GM12878 (cell line): Measurements from ENCODE around the gene ZNF493. TPM values are rescaled to one million over a fixed set of nuclear protein-coding genes. Genes with fewer than 3 reads are reported as not detected.

ENCODE experiments used
- ASH2L ChIP-seq: fragments of 300-600, 200-600 bp; sonication (generic); IDR thresholded peaks from 2 replicates; pipeline ENCODE4 v1.6.1; 2017; ENCODE audit warnings: low read depth, mild to moderate bottlenecking, borderline replicate concordance
- ATF7 ChIP-seq: fragments of 450-650 bp; IDR thresholded peaks from 2 replicates; pipeline ENCODE4 v1.6.1; 2016; ENCODE audit warnings: low read depth, mild to moderate bottlenecking
- GABPA ChIP-seq: IDR thresholded peaks from 2 replicates; pipeline ENCODE4 v1.6.1; 2014; ENCODE audit warnings: antibody characterized with exemption, low read depth, mild to moderate bottlenecking, inconsistent platforms
- MXI1 ChIP-seq: fragments of 150-350 bp; IDR thresholded peaks from 2 replicates; pipeline ENCODE4 v1.6.1; 2011; ENCODE audit warnings: low read depth, mild to moderate bottlenecking, inconsistent platforms, low read length, improper control_type of control experiment
- NFYA ChIP-seq: IDR thresholded peaks from 2 replicates; pipeline ENCODE4 v1.6.1; 2011; ENCODE audit warnings: low read depth, mild to moderate bottlenecking, low read length, improper control_type of control experiment, borderline replicate concordance
- PAX5 ChIP-seq: IDR thresholded peaks from 2 replicates; pipeline ENCODE4 v1.6.1; 2011; ENCODE audit warnings: low read depth, low read length, borderline replicate concordance
- POLR2AphosphoS2 ChIP-seq: IDR thresholded peaks from 2 replicates; pipeline ENCODE4 v1.6.1; 2011; ENCODE audit warnings: low read depth, mild to moderate bottlenecking, low read length, improper control_type of control experiment, moderate library complexity
- POLR2AphosphoS5 ChIP-seq: IDR thresholded peaks from 2 replicates; pipeline ENCODE4 v1.6.1; 2011; ENCODE audit warnings: mild to moderate bottlenecking, low read length, inconsistent platforms
- SIX5 ChIP-seq: IDR thresholded peaks from 2 replicates; pipeline ENCODE4 v1.6.1; 2011; ENCODE audit warnings: mild to moderate bottlenecking, low read depth, low read length, moderate library complexity; ENCODE audit not compliant: severe bottlenecking
- SREBF1 ChIP-seq: IDR thresholded peaks from 2 replicates; pipeline ENCODE4 v1.6.1; 2012; ENCODE audit warnings: mild to moderate bottlenecking, low read length
- STAT1 ChIP-seq: fragments of 450-650 bp; conservative IDR thresholded peaks from 2 replicates; pipeline ENCODE4 v1.6.1; 2014; ENCODE audit warnings: antibody characterized with exemption, mild to moderate bottlenecking
- SUZ12 ChIP-seq: fragments of 200-600 bp; sonication (generic); IDR thresholded peaks from one replicate; pipeline ENCODE4 v1.6.1; 2018; ENCODE audit warnings: antibody characterized with exemption, mild to moderate bottlenecking; ENCODE audit not compliant: unreplicated experiment
- WRNIP1 ChIP-seq: IDR thresholded peaks from 2 replicates; pipeline ENCODE4 v1.6.1; 2011; ENCODE audit warnings: low read depth, low read length, improper control_type of control experiment, borderline replicate concordance
- polyA plus RNA-seq, 11 experiments: library from polyadenylated mRNA; depleted of rRNA in 4 of 11; unstranded in 6 of 11; stranded (reverse) in 5 of 11; fragments of >200 nt; fragmentation: Nextera tagmentation in 4 of 11; fragmentation: Illumina TruSeq in 1 of 11; extraction: Ambion mirVana in 4 of 11; extraction: Trizol in 1 of 11; gene quantifications; 1 replicate in 1 of 11; 2 replicates in 10 of 11; pipeline versions ENCODE4 v1.2.1 to v1.2.3, GENCODE V29; 2011 to 2016; ENCODE audit warnings: inconsistent platforms in 2 of 11, missing spikeins in 2 of 11, low read depth in 1 of 11
- total RNA-seq, 4 experiments: library from RNA; depleted of rRNA in 3 of 4; stranded (reverse); fragments of >200 nt in 3 of 4; fragmentation: Illumina TruSeq in 1 of 4; extraction: Trizol in 1 of 4; gene quantifications; 2 replicates each; pipeline versions ENCODE4 v1.2.1 to v1.2.3, GENCODE V29; 2013 to 2021
- TF ChIP-seq, protein P1 (sequence below): fragments of 450-650 bp; formaldehyde crosslinking; IDR thresholded peaks from 2 replicates; pipeline ENCODE4 v1.4.0; 2022; ENCODE audit warnings: mild to moderate bottlenecking, moderate library complexity
- TF ChIP-seq, protein P2 (sequence below): fragments of 450-650 bp; IDR thresholded peaks from 2 replicates; pipeline ENCODE4 v1.6.1; 2017; ENCODE audit warnings: mild to moderate bottlenecking, moderate library complexity
- TF ChIP-seq, protein P3 (sequence below): fragments of 450-650 bp; IDR thresholded peaks from 2 replicates; pipeline ENCODE4 v1.6.1; 2017; ENCODE audit warnings: mild to moderate bottlenecking, moderate library complexity
- TF ChIP-seq, protein P4 (sequence below): fragments of 450-650 bp; IDR thresholded peaks from 2 replicates; pipeline ENCODE4 v1.6.1; 2014; ENCODE audit warnings: mild to moderate bottlenecking

Gene ZNF493
- total and polyA plus RNA-seq, 10 of the 15 experiments (the other 5 are each of a cell fraction or from before 2014, with no cell fraction given) = 2.9 to 17.6 (median 8.3) TPM

DNA sequence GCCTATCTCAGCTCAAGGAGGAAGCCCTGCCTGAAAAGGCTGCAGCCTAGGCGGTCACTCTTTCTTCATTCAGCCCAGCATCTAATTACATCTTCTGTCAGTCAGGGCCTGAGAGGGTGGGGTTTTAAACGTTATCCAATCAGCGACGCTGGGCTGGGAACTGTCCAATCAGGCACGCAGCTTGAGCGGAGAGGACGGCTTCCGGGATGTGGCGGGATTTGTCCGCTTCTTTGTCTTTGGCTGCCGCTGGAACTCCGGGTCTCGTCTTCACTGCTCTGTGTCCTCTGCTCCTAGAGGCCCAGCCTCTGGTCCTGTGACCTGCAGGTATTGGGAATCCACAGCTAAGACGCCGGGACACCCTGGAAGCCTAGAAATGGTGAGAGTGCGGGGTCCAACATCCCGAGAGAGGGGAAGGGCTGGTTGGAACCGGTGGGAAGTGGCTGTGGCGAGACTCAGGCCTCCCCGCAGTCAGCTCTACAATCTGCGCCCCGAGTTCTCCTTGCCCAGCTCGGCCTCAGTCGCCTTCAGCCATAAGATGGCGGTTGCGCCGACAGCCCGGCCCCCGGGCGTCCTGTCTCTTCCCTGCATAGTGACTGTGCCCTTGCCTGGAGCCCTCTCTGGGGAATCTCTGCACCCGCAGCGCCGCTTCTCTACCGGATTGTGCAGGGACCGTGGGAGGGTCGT is 38.0 kb upstream of the ZNF493 start, which contains the start of gene ZNF738 (continued):
- TF ChIP-seq, protein P1, sequence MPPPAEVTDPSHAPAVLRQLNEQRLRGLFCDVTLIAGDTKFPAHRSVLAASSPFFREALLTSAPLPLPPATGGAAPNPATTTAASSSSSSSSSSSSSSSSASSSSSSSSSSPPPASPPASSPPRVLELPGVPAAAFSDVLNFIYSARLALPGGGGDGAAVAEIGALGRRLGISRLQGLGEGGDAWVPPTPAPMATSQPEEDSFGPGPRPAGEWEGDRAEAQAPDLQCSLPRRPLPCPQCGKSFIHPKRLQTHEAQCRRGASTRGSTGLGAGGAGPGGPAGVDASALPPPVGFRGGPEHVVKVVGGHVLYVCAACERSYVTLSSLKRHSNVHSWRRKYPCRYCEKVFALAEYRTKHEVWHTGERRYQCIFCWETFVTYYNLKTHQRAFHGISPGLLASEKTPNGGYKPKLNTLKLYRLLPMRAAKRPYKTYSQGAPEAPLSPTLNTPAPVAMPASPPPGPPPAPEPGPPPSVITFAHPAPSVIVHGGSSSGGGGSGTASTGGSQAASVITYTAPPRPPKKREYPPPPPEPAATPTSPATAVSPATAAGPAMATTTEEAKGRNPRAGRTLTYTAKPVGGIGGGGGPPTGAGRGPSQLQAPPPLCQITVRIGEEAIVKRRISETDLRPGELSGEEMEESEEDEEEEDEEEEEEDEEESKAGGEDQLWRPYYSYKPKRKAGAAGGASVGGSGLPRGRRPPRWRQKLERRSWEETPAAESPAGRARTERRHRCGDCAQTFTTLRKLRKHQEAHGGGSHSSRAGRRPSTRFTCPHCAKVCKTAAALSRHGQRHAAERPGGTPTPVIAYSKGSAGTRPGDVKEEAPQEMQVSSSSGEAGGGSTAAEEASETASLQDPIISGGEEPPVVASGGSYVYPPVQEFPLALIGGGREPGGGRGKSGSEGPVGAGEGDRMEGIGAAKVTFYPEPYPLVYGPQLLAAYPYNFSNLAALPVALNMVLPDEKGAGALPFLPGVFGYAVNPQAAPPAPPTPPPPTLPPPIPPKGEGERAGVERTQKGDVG (CRISPR knock-in tag) = no peak
- TF ChIP-seq, protein P2, sequence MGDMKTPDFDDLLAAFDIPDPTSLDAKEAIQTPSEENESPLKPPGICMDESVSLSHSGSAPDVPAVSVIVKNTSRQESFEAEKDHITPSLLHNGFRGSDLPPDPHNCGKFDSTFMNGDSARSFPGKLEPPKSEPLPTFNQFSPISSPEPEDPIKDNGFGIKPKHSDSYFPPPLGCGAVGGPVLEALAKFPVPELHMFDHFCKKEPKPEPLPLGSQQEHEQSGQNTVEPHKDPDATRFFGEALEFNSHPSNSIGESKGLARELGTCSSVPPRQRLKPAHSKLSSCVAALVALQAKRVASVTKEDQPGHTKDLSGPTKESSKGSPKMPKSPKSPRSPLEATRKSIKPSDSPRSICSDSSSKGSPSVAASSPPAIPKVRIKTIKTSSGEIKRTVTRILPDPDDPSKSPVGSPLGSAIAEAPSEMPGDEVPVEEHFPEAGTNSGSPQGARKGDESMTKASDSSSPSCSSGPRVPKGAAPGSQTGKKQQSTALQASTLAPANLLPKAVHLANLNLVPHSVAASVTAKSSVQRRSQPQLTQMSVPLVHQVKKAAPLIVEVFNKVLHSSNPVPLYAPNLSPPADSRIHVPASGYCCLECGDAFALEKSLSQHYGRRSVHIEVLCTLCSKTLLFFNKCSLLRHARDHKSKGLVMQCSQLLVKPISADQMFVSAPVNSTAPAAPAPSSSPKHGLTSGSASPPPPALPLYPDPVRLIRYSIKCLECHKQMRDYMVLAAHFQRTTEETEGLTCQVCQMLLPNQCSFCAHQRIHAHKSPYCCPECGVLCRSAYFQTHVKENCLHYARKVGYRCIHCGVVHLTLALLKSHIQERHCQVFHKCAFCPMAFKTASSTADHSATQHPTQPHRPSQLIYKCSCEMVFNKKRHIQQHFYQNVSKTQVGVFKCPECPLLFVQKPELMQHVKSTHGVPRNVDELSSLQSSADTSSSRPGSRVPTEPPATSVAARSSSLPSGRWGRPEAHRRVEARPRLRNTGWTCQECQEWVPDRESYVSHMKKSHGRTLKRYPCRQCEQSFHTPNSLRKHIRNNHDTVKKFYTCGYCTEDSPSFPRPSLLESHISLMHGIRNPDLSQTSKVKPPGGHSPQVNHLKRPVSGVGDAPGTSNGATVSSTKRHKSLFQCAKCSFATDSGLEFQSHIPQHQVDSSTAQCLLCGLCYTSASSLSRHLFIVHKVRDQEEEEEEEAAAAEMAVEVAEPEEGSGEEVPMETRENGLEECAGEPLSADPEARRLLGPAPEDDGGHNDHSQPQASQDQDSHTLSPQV = no peak
- TF ChIP-seq SREBF1 = no peak
- peak; percentile 90 for TF ChIP-seq POLR2AphosphoS5
- no peak for TF ChIP-seq ASH2L
- no peak for TF ChIP-seq PAX5
- no peak for TF ChIP-seq STAT1
- peak; percentile 70 for TF ChIP-seq GABPA
- TF ChIP-seq MXI1 = no peak
- TF ChIP-seq, protein P3, sequence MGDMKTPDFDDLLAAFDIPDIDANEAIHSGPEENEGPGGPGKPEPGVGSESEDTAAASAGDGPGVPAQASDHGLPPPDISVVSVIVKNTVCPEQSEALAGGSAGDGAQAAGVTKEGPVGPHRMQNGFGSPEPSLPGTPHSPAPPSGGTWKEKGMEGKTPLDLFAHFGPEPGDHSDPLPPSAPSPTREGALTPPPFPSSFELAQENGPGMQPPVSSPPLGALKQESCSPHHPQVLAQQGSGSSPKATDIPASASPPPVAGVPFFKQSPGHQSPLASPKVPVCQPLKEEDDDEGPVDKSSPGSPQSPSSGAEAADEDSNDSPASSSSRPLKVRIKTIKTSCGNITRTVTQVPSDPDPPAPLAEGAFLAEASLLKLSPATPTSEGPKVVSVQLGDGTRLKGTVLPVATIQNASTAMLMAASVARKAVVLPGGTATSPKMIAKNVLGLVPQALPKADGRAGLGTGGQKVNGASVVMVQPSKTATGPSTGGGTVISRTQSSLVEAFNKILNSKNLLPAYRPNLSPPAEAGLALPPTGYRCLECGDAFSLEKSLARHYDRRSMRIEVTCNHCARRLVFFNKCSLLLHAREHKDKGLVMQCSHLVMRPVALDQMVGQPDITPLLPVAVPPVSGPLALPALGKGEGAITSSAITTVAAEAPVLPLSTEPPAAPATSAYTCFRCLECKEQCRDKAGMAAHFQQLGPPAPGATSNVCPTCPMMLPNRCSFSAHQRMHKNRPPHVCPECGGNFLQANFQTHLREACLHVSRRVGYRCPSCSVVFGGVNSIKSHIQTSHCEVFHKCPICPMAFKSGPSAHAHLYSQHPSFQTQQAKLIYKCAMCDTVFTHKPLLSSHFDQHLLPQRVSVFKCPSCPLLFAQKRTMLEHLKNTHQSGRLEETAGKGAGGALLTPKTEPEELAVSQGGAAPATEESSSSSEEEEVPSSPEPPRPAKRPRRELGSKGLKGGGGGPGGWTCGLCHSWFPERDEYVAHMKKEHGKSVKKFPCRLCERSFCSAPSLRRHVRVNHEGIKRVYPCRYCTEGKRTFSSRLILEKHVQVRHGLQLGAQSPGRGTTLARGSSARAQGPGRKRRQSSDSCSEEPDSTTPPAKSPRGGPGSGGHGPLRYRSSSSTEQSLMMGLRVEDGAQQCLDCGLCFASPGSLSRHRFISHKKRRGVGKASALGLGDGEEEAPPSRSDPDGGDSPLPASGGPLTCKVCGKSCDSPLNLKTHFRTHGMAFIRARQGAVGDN = no peak
- TF ChIP-seq, protein P4, sequence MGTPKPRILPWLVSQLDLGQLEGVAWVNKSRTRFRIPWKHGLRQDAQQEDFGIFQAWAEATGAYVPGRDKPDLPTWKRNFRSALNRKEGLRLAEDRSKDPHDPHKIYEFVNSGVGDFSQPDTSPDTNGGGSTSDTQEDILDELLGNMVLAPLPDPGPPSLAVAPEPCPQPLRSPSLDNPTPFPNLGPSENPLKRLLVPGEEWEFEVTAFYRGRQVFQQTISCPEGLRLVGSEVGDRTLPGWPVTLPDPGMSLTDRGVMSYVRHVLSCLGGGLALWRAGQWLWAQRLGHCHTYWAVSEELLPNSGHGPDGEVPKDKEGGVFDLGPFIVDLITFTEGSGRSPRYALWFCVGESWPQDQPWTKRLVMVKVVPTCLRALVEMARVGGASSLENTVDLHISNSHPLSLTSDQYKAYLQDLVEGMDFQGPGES = peak; percentile 67; the same call in 1 of the 2 replicates
- TF ChIP-seq NFYA = peak; percentile 50; the same call in 1 of the 2 replicates
- TF ChIP-seq ATF7 = no peak; the same call in 1 of the 2 replicates
- TF ChIP-seq SIX5 = no peak
- TF ChIP-seq SUZ12 = no peak
- TF ChIP-seq WRNIP1 = no peak
- no peak for TF ChIP-seq POLR2AphosphoS2
